NCI-H748 (cell line): ENCODE measurements around the gene PPP1R14B.

ENCODE experiments used
- DNase-seq: peaks from one replicate; lab custom pipeline; 2025; ENCODE audit not compliant: unreplicated experiment; lab: John Stamatoyannopoulos, UW

PPP1R14B gene

DNA sequence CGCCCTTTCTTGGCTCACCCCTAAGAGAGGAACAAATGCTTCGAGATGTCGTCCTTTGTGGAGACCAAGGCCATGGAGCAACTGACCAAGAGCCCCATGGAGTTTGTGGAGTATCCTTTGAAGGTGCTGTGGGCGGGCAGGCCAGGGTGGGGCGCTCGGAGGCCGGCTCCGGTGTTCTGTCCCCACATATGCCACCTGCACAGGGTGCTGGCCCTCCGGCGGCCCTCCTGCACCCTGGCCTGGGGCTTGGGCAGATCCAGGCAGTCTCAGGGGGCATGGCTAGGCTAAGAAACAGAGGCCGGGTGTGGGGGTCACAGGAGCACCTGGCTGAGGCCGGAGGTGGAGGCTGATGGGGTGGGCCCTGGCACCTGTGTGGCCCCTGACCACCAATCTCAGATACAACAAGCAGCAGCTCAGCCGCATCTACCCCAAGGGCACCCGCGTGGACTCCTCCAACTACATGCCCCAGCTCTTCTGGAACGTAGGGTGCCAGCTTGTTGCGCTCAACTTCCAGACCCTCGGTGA, 14.9 kb upstream of the PPP1R14B start:
- DNase-seq: no peak

DNA sequence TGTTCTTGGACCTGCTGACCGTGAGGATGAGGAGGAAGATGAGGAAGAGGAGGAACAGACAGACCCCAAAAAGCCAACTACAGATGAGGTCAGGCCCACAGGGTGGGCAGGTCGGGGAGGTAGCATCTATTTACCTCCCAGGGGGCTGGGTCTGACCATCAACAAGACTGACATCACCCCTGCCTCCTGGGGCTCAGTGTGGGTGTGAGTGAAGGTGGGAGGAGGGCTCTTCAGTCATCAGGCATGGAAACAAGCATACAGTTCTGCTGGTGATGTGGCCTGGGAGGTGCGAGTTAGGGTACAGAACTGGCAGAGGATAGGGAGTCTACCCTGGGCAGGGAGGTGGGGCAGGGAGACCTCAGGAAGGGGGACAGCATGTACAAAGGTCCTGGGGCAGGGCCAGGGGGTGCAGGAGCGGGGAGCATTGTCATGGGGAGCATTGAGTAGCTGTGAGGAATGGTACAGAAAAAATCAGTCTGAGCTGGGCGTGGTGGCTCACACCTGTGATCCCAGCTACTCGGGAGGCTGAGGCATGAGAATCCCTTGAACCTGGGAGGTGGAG, 13.5 kb upstream of the PPP1R14B start:
- DNase-seq: no peak

GRCh38 chr11:64259533-64260067, 12.9 kb upstream of the PPP1R14B start:
- no peak for DNase-seq

- no peak for DNase-seq
Measured at GRCh38 chr11:64258946-64259532, 12.3 kb upstream of the PPP1R14B start.

DNA sequence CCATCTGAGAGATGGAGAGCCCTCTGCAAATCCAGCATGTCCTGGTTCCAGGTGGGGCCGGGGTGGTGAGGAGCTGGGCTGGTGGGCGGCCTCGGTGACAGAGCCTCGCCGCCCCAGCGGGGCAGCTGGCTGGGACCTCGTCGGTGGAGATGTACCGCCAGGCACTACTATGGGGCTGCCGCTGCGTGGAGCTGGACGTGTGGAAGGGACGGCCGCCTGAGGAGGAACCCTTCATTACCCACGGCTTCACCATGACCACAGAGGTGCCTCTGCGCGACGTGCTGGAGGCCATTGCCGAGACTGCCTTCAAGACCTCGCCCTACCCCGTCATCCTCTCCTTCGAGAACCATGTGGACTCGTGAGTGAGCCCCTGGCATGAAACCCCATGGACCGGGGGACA, 11.6 kb upstream of the PPP1R14B start:
- DNase-seq: no peak

- DNase-seq: no peak
Measured at GRCh38 chr11:64256300-64256699, 9.6 kb upstream of the PPP1R14B start.

DNA sequence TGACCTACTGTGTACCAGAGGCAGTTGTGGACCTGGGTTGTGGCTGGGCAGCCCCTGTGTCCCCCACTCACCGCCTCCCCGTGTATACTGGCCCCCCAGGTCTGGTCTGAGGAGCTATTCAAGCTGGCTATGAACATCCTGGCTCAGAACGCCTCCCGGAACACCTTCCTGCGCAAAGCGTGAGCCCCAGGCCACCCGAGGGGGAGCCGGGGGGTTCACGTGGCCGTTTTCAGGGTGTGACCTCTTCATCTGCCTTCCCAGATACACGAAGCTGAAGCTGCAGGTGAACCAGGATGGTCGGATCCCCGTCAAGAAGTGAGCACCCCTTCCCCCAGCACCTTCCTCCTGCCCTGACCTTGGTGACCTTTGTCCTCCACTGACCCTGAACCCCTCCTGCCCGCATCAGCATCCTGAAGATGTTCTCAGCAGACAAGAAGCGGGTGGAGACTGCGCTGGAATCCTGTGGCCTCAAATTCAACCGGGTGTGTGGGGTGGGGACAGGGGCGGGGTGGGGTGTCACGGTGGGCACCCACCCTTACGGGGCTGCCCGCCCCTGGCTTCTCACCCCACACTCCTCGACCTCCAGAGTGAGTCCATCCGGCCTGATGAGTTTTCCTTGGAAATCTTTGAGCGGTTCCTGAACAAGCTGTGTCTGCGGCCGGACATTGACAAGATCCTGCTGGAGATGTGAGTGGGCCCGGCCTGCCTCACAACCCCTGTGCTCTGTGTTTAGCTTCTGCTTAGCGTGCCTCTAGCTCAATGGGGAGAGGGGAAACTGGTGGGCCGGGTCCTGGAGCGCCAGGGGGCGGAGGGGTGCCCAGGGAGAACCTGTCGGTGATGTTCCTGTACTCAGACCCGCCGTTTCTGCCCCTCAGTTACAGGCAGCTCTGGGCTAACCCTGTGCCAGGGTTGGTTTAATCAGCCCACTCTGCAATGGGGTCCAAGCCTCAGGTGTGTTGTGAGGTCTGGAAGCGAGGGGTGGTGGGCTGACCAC, 8.7 kb upstream of the PPP1R14B start:
- no peak for DNase-seq

GRCh38 chr11:64254326-64254725, 7.6 kb upstream of the PPP1R14B start:
- DNase-seq: no peak

DNA sequence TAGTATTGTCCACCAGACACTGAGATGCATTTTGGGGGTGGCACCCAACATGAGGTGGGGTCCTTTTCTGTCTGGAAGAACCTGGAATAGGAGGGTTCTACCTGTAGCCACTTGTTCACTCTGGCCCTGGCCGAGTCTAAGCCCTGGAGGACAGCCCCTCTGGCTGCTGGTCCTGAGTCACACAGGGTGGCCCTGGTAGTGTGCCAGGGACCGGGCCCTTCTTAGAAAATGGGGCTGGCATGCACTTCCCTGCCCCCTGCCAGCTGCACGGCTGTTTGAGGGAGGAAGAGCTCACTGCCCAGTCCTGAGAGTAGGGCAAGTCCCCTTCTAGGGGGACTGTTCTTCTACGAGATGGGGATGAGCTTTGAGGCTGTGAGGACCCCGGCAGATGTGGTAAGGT, 6.7 kb upstream of the PPP1R14B start:
- no peak for DNase-seq

DNA sequence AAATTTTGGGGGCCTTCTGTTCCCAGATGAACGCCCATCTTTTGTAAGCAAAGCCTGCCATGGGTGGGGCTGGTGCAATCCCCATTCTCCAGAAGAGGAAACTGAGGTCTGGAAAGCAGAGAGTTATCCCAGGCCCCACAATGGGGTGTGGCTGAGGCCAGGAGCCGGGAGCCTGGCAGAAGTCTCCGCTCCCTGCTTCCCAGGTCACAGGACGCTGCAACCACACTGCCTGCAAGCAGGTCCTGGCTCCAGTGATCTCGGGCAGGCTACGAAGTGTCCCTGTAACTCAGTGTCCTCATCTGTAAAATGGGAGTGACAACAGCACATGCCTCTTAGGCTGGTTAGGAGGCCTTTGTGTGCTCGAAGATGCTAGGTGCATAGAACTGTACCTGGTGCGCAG, 6.3 kb upstream of the PPP1R14B start:
- no peak for DNase-seq

- DNase-seq: peak; percentile 42
Measured at GRCh38 chr11:64252003-64252872, 5.5 kb upstream of the PPP1R14B start.

GRCh38 chr11:64251753-64252002, 4.9 kb upstream of the PPP1R14B start:
- DNase-seq: no peak

- peak; percentile 66 for DNase-seq
Measured at GRCh38 chr11:64251016-64251752, 4.4 kb upstream of the PPP1R14B start, which contains the start of gene PLCB3. PLCB3 (plus strand) TSS chr11:64251530; CDS start chr11:64251650, 120 bp downstream.

- peak; percentile 44 for DNase-seq
Measured at GRCh38 chr11:64250415-64251015, 3.8 kb upstream of the PPP1R14B start.

GRCh38 chr11:64249563-64250414, 3.0 kb upstream of the PPP1R14B start:
- DNase-seq: no peak

- no peak for DNase-seq
Measured at GRCh38 chr11:64249038-64249437, 2.3 kb upstream of the PPP1R14B start.

- no peak for DNase-seq
Measured at GRCh38 chr11:64248578-64248977, 1.8 kb upstream of the PPP1R14B start.

DNA sequence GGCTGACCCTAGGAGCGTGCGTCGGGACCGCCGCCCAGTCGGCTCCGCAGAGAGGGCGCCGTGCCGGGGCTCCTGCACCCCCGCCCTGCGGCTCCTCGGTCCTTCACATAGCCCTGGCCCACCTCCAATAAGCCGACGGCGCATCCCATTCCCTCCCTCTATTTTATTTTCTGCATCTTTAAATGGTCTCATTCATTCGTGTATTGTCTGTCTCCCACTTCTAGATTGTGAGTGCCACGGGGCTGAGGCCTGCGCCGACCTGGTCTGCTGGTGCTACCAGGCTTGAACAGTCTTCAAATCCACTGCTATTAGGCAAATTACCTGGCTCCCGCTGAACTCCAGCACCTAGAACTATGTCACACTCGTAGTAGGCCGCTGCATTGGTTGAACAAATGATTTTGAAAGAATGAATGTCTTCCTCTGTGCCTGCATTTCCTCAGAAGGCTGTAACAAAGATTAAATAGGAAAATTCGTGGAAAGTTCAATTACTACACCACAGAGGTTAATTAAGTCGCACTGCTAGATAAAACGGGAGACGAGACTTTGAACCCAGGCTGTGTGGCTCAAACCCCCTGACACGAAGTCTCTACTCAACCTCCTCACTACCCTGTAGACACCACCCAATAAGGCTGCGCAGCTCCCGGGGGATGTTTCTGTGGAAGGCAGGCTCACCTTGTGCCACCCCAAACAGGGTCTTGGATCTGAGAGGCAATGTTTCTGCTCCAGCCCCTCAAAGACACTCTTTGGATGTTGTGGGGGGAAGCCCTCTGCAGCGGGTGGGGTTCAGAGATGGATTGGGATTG, 1.2 kb upstream of the PPP1R14B start:
- DNase-seq: peak; percentile 59
